ENCODE measurements around the gene ZDHHC19. TPM values are rescaled to one million over a fixed set of nuclear protein-coding genes. Genes with fewer than 3 reads are reported as not detected.

The ZDHHC19 gene
- total and polyA plus RNA-seq, 12 donors: 0.19 to 1.3 (median 0.77) TPM; not detected in 9

GRCh38 chr3:196159526-196159925 lies 51.7 kb downstream of the ZDHHC19 start:
- no peak for ATAC-seq
- Histone ChIP-seq H3K4me3 (no peak overlapping the region), H3K27ac (peak overlapping the region in 1 of 10 donors; percentile 76), H3K27me3 (peaks cover 0 to 4% (median 0%) of the 10 kb centered on the region in 7 donors), H3K36me3 (no peaks in the 10 kb centered on the region), H3K9me3 (no peaks in the 10 kb centered on the region), H3K4me1 (peaks cover 0 to 25% (median 6%) of the 10 kb centered on the region in 9 donors)
- 95 to 96% methylated on average over 13 of the region's 13 CpGs for whole genome bisulfite sequencing, 2 donors
- intact Hi-C loops (cut with DNase I): no loop called here
- no peak for DNase-seq
- no peak for TF ChIP-seq CTCF (IDR thresholded peaks at IDR 0.05)

GRCh38 chr3:196156160-196156559 lies 55.0 kb downstream of the ZDHHC19 start:
- DNase-seq: no peak
- Histone ChIP-seq H3K4me3 (no peak overlapping the region), H3K4me1 (peaks cover 0 to 13% (median 0%) of the 10 kb centered on the region in 9 donors), H3K9me3 (no peaks in the 10 kb centered on the region), H3K36me3 (no peaks in the 10 kb centered on the region), H3K27me3 (peaks cover 0 to 4% (median 0%) of the 10 kb centered on the region in 7 donors), H3K27ac (no peak overlapping the region)
- no peak for ATAC-seq
- WGBS, 2 donors: 76 to 80% methylated on average over 6 of the region's 6 CpGs
- TF ChIP-seq CTCF (IDR thresholded peaks at IDR 0.05): no peak
- intact Hi-C loops (cut with DNase I): no loop called here

GRCh38 chr3:196150481-196150880 lies 60.7 kb downstream of the ZDHHC19 start:
- Histone ChIP-seq H3K4me3 (no peak overlapping the region), H3K9me3 (peaks cover 0 to 10% (median 0%) of the 10 kb centered on the region in 11 donors), H3K27me3 (no peaks in the 10 kb centered on the region), H3K36me3 (no peaks in the 10 kb centered on the region), H3K4me1 (peaks cover 0 to 6% (median 0%) of the 10 kb centered on the region in 9 donors), H3K27ac (no peak overlapping the region)
- no peak for ATAC-seq
- 54 to 56% methylated on average over 3 of the region's 3 CpGs for WGBS, 2 donors
- TF ChIP-seq CTCF (IDR thresholded peaks at IDR 0.05): no peak
- intact Hi-C loops (cut with DNase I): no loop called here
- DNase-seq: no peak

- WGBS, 2 donors: 87 to 92% methylated on average over 7 of the region's 7 CpGs
These were observed 61.3 kb downstream of the ZDHHC19 start for GRCh38 chr3:196149831-196150301.

More at GRCh38 chr3:196149831-196150301, 61.3 kb downstream of the ZDHHC19 start:
- ATAC-seq: no peak
- intact Hi-C loops (cut with DNase I): no loop called here
- TF ChIP-seq CTCF (IDR thresholded peaks at IDR 0.05): no peak
- Histone ChIP-seq H3K9me3 (peaks cover 0 to 10% (median 0%) of the 10 kb centered on the region in 11 donors), H3K36me3 (no peaks in the 10 kb centered on the region), H3K4me1 (peaks cover 0 to 6% (median 0%) of the 10 kb centered on the region in 9 donors), H3K27me3 (peaks cover 0 to under 1% (median 0%) of the 10 kb centered on the region in 7 donors), H3K4me3 (no peak overlapping the region), H3K27ac (no peak overlapping the region)
- DNase-seq: no peak
